DMS153 (cell line): Measurements from ENCODE around the gene GIMAP2.
"Not testable (repeated sequence)": the region's sequence is repeated elsewhere in the genome, so short reads cannot be mapped to it uniquely, and the experiment has no call there.

Experiments used
- DNase-seq: peaks from one replicate; lab custom pipeline; 2025; lab: John Stamatoyannopoulos, UW

GIMAP2 gene

GRCh38 chr7:150685219-150686029 is at the start of gene GIMAP2:
Gene GIMAP2, plus strand, starts transcription at chr7:150685706. Its CDS starts 1,354 bp downstream, at chr7:150687060.
- DNase-seq, result no peak

- DNase-seq, result no peak
Observed at GRCh38 chr7:150641854-150642253, 43.7 kb upstream of the GIMAP2 start.

GRCh38 chr7:150642926-150643325 is 42.6 kb upstream of the GIMAP2 start:
- DNase-seq, result no peak

- DNase-seq, result no peak
Observed at GRCh38 chr7:150645259-150646020, 40.1 kb upstream of the GIMAP2 start.

GRCh38 chr7:150648353-150649079 is 37.0 kb upstream of the GIMAP2 start:
- no peak for DNase-seq

GRCh38 chr7:150649080-150649385 is 36.5 kb upstream of the GIMAP2 start:
- no peak for DNase-seq

- no peak for DNase-seq
Observed at GRCh38 chr7:150654692-150655091, 30.8 kb upstream of the GIMAP2 start.

GRCh38 chr7:150656047-150656446 is 29.5 kb upstream of the GIMAP2 start:
- DNase-seq, result no peak

- no peak for DNase-seq
Observed at GRCh38 chr7:150657526-150657925, 28.0 kb upstream of the GIMAP2 start.

GRCh38 chr7:150660939-150661613 is 24.4 kb upstream of the GIMAP2 start:
- no peak for DNase-seq

GRCh38 chr7:150662821-150663220 is 22.7 kb upstream of the GIMAP2 start:
- DNase-seq, result not testable (repeated sequence)

- no peak for DNase-seq
Observed at GRCh38 chr7:150663802-150664494, 21.6 kb upstream of the GIMAP2 start.

- DNase-seq, result no peak
Observed at GRCh38 chr7:150665089-150665748, 20.3 kb upstream of the GIMAP2 start.

GRCh38 chr7:150665896-150666295 is 19.6 kb upstream of the GIMAP2 start:
- no peak for DNase-seq

- no peak for DNase-seq
Observed at GRCh38 chr7:150666412-150666811, 19.1 kb upstream of the GIMAP2 start.

GRCh38 chr7:150668472-150668911 is 17.0 kb upstream of the GIMAP2 start:
- no peak for DNase-seq

- no peak for DNase-seq
Observed at GRCh38 chr7:150668977-150669376, 16.5 kb upstream of the GIMAP2 start.

- DNase-seq, result not testable (repeated sequence)
Observed at GRCh38 chr7:150671798-150672585, 13.5 kb upstream of the GIMAP2 start.

- DNase-seq, result no peak
Observed at GRCh38 chr7:150675714-150676113, 9.8 kb upstream of the GIMAP2 start.

- DNase-seq, result not testable (repeated sequence)
Observed at GRCh38 chr7:150676276-150676675, 9.2 kb upstream of the GIMAP2 start.
